HFFc6 (cell line): ENCODE data around the gene WFDC5. TPM values are rescaled to one million over a fixed set of nuclear protein-coding genes. Genes with fewer than 3 reads are reported as not detected.

ENCODE experiments used
- DNase-seq: peaks from one replicate; pipeline ENCODE4 v3.0.0-alpha.2; 2018
- H3K27ac Mint-ChIP-seq: 2 replicates; pipeline ENCODE4 v1.8.0; 2020; ENCODE audit warnings: mild to moderate bottlenecking, mixed read lengths
- H3K27me3 Mint-ChIP-seq: 2 replicates; pipeline ENCODE4 v1.8.0; 2021; ENCODE audit warnings: mild to moderate bottlenecking, moderate library complexity, mixed read lengths; ENCODE audit not compliant: insufficient read depth
- H3K36me3 Mint-ChIP-seq: 2 replicates; pipeline ENCODE4 v1.8.0; 2021; ENCODE audit warnings: low read depth, mixed read lengths
- H3K4me1 Mint-ChIP-seq: 2 replicates; pipeline ENCODE4 v1.8.0; 2020; ENCODE audit warnings: low read depth, mixed read lengths
- H3K4me3 Mint-ChIP-seq: 2 replicates; pipeline ENCODE4 v1.8.0; 2020; ENCODE audit warnings: mild to moderate bottlenecking, moderate library complexity, mixed read lengths
- H3K9me3 Mint-ChIP-seq: 2 replicates; pipeline ENCODE4 v1.8.0; 2020; ENCODE audit warnings: mild to moderate bottlenecking, mixed read lengths
- total RNA-seq, 6 experiments: library from RNA; stranded (reverse); fragmentation: NEBNext Ultra II Directional; extraction: Animal tissue kit (Norgen Biotek cat#: 25700); gene quantifications; 2 replicates in 1 of 6; 3 replicates in 5 of 6; pipeline ENCODE4 v1.2.3, GENCODE V29; 2021
- TF ChIP-seq, protein P1 (sequence below): fragments of 200-600 bp; sonication (generic); IDR thresholded peaks from 2 replicates; pipeline ENCODE4 v1.5.0; 2021; ENCODE audit warnings: antibody characterized with exemption, mild to moderate bottlenecking

Gene WFDC5
- total RNA-seq, 6 experiments from 2014 or later = not detected

DNA sequence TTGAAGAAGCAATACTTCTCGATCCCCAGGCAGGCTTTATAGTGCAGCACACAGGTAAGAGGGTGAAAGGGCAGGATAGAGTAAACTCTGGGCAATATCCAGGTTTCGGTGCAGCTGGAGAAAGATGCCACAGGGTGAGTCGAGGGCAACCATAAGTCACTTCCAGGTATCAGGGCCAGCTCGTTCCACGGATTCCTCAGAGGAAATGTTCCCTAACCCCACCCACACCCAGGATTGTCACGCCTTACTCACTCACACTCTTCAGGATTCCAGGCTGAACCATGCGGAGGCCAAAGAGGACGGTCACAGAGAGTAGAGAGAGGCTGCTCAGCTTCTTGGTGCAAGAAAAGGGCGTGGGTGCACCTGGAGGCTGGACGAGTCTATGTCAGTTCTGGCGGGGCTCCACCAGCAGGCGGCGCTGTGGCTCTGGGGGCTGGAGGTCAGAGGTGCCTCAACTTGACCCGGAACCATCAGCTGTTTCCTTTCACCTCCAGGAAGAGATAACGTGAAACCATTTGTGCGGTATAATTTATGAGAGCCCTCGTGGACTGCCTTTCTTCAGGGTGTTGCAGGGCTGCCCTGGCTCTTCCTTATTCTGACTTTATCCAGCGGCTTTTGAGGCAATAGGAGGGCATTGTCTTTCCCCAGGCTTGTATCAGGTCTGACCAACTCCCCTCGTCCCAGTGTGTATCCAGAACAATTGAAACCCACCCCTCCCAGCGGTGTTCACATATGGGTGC lies 23.8 kb upstream of the WFDC5 start:
- no peaks in the 10 kb centered on the region for H3K4me1 Mint-ChIP-seq
- TF ChIP-seq, protein P1, sequence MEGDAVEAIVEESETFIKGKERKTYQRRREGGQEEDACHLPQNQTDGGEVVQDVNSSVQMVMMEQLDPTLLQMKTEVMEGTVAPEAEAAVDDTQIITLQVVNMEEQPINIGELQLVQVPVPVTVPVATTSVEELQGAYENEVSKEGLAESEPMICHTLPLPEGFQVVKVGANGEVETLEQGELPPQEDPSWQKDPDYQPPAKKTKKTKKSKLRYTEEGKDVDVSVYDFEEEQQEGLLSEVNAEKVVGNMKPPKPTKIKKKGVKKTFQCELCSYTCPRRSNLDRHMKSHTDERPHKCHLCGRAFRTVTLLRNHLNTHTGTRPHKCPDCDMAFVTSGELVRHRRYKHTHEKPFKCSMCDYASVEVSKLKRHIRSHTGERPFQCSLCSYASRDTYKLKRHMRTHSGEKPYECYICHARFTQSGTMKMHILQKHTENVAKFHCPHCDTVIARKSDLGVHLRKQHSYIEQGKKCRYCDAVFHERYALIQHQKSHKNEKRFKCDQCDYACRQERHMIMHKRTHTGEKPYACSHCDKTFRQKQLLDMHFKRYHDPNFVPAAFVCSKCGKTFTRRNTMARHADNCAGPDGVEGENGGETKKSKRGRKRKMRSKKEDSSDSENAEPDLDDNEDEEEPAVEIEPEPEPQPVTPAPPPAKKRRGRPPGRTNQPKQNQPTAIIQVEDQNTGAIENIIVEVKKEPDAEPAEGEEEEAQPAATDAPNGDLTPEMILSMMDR = peak; percentile 88
- H3K9me3 Mint-ChIP-seq = no peaks in the 10 kb centered on the region
- H3K27ac Mint-ChIP-seq = no peak overlapping the region
- H3K36me3 Mint-ChIP-seq = no peaks in the 10 kb centered on the region
- peaks cover 13% of the 10 kb centered on the region for H3K27me3 Mint-ChIP-seq
- no peak overlapping the region for H3K4me3 Mint-ChIP-seq
- DNase-seq = no peak

DNA sequence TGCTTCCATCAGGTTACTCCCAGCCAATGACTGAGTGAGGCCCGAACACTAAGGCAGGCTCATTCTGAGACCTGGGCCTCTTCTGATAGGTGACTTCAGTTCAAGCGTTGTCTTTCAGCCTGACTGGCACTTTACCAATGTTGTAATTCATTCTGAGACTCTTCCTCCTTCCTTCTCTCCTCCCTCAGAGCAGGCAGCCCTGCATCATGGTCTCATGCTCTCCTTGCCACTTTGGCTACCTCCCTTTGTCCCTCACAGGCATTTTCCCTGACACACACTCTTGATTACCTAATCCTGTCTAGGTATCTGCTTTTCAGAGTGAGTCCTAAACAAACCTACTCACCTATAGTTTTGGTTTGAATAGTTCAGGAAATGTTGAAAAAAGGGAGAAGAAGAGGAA lies 21.9 kb upstream of the WFDC5 start:
- no peak for DNase-seq
- Mint-ChIP-seq H3K27me3 (peaks cover 11% of the 10 kb centered on the region), H3K36me3 (no peaks in the 10 kb centered on the region), H3K27ac (no peak overlapping the region), H3K9me3 (no peaks in the 10 kb centered on the region), H3K4me3 (no peak overlapping the region), H3K4me1 (no peaks in the 10 kb centered on the region)
- TF ChIP-seq, protein P1 = no peak

DNA sequence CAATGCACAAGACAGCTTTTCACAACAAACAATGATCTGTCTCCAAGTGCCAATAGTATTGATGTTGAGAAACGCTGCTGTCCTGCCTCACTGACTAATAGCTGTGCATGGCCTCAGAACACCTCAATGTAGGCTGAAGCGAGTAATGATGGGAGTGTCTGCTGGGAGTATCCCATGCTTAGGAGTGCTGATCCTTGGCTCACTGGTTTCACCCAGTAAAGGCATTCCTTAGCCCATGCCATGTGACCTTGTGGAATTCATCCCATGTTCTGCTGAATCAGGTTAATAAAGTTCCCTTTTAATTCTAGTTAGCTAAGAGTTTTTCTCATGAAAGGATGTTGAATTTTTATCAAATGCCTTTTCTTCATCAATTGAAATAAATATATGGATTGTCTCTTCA lies 13.1 kb upstream of the WFDC5 start:
- Mint-ChIP-seq H3K4me3 (no peak overlapping the region), H3K27me3 (peaks cover 14% of the 10 kb centered on the region), H3K27ac (no peak overlapping the region), H3K4me1 (no peaks in the 10 kb centered on the region), H3K9me3 (no peaks in the 10 kb centered on the region), H3K36me3 (no peaks in the 10 kb centered on the region)
- TF ChIP-seq, protein P1 = no peak
- DNase-seq = peak; percentile 17

DNA sequence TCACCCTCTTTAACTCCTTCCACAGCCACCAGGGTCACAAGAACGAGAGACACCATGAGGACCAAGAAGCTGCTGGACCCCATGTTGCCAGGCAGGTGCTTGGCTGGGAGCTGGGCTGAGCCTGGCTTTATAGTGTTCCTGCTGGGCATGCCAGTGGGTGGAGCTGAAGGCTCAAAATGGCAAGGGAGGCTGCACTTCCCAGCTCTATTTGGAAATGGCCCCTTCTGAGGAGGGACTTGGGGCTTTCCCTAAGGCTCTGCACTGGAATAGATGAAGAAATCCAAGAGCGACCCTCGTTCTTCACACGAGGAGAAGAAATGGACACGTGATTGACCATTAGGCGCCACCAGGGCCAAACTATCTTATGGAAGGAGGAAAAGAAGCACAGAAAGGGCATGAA lies 9.4 kb upstream of the WFDC5 start, which contains the start of gene WFDC12:
WFDC12 (minus strand) TSS at position 101 of the 400 bp plus-strand sequence; CDS start at position 83, 18 bp downstream.
- Mint-ChIP-seq H3K4me1 (no peaks in the 10 kb centered on the region), H3K27me3 (peaks cover 12% of the 10 kb centered on the region), H3K27ac (no peak within 1 kb of the TSS), H3K4me3 (no peak within 1 kb of the TSS), H3K9me3 (no peaks in the 10 kb centered on the region), H3K36me3 (no peaks in the 10 kb centered on the region)
- no peak for DNase-seq
- TF ChIP-seq, protein P1 = no peak

DNA sequence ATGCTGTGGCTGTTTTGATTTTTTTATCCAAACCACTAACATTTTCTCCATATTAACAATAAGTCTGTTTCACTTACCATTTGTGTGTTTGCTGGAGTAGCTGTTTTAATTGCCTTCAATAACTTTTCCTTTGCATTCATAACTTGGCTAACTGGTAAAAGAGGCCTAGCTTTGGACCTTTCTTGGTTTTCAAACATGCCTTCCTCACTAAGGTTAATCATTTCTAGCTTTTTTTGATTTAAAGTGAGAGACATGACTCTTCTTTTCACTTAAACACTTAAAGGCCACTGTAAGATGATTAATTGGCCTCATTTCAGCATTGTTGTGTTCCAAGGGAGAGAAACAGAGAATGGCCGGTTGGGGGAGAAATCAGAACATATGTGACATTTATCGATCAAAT lies 6.4 kb upstream of the WFDC5 start:
- H3K36me3 Mint-ChIP-seq = no peaks in the 10 kb centered on the region
- no peak overlapping the region for H3K27ac Mint-ChIP-seq
- H3K4me3 Mint-ChIP-seq = no peak overlapping the region

More for the DNA sequence above, 6.4 kb upstream of the WFDC5 start:
- Mint-ChIP-seq H3K4me1 (no peaks in the 10 kb centered on the region), H3K27me3 (peaks cover 23% of the 10 kb centered on the region), H3K9me3 (no peaks in the 10 kb centered on the region)
- TF ChIP-seq, protein P1 = no peak
- DNase-seq = no peak
